GM10847 (cell line): ENCODE data around the gene PKIB.

Experiments used
- POLR2A ChIP-seq: IDR thresholded peaks from 2 replicates; pipeline ENCODE4 v1.6.1; 2011; ENCODE audit not compliant: insufficient read length; ENCODE audit errors: extremely low read depth

PKIB gene

DNA sequence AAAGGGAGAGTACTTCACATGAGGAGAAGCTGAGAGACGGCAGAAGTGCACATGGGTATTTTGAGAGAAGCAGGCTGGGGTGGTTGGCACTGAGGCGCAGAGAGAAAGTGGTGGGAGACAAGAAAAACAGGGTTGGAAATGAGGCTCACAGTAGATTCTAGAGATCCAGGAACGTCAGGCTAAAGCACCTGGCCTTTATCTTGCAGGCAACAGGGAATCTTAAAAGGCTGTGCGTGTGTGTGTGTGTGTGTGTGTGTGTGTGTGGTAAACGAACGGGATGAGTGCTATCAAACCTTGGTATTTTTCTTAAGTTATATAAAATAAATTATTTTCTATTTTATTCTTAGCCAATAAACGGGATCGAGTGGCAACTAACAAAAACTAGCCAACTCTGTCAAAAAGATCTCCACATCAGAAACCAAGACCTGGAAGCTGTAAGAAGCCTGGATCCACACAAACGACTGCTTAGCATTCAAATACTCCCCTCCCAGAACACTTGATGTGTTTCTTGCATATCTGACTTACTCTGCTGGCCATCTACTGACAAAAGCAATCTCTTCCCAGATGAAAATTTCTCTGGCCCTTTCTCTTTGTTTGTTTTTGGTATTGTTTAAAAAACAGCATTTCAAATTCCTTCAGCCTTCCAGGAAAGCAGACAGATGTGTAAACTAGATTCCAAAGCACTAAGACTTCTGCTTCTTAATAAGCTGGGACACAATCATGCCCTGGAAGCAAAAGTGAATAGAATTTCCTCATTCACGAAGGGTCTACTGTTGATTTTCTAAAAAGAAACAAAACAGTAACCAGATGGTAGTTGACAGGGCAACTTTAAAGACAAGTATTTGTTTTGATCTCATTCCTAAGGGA is 124.6 kb downstream of the PKIB start:
- TF ChIP-seq POLR2A = no peak

DNA sequence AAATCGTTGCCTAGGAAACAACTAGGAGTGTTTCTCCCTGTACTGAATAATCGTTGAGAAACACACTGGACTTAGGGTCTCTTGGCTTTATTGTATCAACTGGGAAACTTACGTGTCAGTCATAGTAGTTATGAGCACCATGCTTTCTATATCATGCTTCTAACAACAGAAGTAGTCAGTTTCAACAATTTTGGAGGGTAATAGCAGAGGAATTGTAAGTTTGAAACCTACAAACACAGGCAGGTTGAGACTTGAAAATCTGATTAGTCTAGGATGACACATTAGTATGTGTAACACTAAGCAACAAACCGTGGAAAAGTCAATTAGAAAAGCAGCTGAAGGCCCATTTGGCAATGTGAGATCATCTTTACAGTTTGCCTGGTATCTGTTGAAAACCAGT is 125.4 kb downstream of the PKIB start:
- TF ChIP-seq POLR2A = no peak

DNA sequence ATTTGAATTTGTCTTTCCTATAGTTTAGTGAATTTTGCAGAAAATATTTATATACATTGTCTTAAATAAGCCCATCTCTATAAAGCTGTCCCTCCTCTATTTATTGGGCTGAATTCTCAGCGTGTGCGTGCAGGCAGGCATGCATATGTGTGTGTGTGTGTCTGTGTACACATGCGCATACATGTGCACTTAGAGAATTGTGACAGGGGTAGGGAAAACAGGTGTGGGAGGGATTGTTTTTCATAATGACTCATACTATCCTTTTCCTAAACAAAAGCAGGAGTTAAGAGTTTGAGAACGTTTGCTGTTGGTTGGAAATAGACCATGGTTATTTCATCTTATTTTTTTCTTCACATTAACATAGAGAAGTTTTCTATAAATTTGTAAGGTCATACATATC is 126.0 kb downstream of the PKIB start:
- no peak for TF ChIP-seq POLR2A

DNA sequence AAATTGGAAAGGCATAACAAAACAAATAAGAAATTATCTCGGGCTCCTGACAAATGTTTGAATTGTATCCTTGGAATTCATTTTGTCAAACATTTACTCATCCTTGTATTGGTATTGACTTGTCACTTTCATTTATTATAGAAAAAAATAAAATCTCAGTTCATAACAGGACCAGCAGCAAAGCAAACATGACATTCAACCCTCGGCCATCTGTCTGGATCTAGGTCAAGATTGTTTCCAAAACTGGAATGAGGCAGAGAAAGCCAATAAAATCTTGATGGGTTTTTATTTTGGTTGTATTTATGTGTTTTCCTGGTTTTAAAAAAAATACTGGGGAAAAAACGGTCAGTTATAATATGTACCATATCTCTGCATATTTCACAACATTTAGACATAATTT is 126.4 kb downstream of the PKIB start:
- TF ChIP-seq POLR2A = no peak

DNA sequence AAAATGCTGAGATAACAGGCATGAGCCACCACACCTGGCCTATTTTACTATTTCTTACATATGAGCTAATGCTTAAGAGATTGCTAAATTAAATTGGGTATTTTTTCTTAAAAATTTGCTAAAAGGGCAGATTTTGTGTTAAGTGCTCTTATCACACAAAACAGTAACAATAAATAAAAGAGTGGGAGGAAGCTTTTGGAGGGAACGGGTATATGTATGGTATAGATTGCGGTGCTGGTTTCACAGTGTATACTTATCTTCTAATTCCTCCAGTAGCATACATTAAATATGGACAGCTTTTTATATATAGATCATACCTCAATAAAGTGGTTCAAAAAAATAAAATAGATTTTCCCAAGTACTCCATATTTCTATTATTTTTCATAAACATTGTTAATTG is 129.9 kb downstream of the PKIB start:
- TF ChIP-seq POLR2A = no peak

DNA sequence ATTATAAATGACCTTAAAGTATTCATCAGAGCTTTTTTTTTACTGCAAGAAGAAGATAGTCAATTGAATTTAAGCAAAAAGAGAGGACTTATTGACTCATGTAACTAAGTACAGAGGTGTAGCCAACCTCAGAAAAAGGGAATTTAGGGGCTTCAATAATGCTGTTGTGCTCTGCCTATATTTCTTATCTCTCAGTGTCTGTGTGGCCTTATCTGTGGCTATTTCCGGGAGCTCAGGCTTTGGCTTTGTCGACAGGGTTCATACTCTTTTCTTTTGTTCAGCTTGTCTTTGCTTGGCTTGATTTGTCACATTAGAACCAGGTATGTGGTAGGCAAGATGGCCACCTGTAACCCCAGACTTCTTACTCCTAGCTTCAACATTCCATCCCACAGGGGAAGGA is 130.7 kb downstream of the PKIB start:
- TF ChIP-seq POLR2A = no peak

DNA sequence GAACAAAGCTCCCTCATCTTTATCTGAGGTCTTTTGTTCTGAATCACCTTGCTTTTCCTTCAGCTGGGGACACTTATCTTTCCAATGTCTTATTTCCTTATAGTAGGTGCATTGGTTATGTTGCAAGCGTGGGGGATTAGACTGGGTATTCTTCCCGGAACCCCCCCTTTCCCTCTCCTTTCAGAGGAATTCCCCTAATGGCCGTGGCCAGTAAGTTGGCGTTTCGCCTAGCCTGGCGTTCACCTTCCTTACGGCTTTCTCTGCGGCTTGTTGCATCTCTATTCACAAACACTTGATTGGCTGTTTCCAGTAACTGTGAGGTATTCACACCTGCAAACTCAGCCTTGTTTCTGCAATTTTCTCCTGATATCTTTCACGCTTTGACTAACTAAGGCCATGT is 136.5 kb downstream of the PKIB start:
- TF ChIP-seq POLR2A = no peak

DNA sequence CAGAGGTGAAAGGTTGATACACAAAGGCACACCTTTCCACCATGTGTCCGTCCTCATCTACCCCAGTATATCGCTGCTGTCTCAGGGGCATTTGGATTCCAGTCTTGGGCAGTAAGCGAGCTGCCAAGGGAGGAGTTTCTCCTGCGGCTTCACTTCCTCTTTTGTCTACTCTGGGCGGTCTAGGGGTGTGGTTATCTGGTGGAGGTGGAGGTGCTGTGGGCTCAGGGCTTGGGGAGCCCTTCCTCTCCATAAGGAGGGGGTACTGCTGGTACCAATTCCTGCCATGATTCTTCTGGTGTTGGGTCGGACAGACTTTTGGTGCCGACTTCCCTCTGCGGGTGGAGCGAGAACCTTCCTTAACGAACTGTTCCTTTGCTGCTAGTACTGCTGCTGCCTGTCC is 137.4 kb downstream of the PKIB start:
- TF ChIP-seq POLR2A = no peak

DNA sequence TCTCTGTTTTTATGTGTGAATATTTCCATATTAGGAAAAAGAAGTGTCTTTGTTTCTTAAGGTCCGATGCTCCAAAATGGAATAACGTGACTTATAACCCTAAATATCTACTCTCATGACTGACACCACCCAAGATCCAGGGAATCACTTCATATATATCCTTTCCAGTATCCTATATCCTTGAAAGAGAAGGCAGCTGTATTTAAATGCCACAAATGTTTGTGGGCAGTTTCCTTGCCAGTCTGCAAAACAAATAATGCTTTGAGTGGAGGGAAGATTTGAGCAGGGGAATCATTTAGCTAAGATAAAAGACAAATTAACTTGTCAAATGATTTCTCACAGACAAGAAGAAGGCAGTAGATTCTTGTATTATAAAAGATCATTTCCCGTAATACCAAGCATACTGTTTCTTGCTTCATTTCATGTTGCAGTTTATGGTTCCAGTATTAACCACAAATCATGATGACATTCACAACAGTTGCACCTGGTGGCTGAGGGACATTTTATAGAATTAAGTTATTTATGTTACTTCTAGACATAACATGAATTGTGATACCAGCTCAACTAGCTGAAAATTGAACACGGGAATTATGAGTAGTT is 139.3 kb downstream of the PKIB start:
- TF ChIP-seq POLR2A = no peak

DNA sequence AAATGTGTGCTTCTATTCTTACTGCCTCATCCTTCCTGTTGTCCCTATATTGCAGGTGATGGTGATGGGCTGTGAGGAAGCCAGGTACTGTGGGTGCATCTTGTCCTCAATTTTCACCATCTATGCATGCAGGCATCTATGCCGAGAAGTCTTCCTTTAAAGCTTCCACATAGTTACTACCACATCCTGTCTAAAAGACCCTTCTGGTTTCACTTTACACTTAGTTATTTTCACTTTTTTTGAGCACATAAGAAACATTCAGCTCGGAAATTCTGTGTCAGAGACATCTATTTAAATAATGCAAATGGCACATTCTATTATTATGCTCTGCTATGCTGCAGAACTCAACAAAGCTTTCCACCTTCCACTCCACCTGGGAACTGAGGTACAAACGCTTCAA is 141.1 kb downstream of the PKIB start:
- TF ChIP-seq POLR2A = no peak

DNA sequence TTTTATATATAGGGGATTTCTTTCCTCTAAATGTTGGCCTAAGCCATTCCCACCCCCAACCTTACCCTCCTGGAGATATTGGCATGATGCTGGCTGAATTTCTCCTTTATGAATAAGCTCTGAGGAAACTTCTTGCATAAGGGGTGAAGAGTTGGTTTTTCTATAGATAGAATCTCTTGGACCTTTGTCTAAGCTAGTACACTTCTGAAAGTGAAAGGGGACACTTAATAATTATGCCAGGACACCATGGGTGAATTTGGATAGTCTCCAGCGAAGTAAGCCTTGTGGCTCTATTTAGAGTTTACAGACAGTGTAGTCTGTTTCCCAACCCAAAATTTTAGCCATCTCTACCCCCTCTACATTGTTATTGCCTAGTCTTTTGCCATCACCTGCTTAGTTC is 142.3 kb downstream of the PKIB start:
- TF ChIP-seq POLR2A = no peak

DNA sequence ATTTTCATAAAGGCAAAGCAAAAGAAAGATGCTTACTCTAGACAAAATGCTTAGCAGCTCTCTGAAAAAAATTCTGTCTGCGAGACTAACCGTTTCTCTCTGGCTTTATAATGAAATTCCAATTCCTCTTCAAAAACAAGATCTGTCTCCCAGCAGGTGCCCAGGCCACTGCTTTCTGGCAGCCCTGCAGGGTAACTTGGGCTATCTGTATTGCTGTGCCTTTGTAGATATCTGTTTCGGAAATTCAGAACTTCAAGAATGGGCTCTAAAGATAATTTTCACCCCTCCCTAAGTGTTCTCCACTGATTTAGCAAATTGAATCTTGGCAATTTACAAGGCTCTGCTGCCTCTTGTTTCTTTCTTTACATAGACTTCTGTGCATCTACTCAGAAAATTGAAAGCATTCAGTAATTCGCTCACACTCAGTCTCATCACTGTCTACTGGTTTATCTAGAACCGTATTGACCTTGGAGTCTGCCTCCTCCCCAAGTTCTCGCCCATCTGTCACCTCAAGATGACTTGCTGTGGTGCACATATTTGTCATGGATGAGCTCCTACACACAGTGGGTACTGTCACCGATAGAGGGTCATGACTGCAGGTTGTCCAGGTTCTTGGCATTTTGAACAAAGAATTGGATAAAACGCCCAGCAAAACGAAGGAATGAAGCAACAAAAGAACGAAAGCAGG is 142.9 kb downstream of the PKIB start:
- no peak for TF ChIP-seq POLR2A

DNA sequence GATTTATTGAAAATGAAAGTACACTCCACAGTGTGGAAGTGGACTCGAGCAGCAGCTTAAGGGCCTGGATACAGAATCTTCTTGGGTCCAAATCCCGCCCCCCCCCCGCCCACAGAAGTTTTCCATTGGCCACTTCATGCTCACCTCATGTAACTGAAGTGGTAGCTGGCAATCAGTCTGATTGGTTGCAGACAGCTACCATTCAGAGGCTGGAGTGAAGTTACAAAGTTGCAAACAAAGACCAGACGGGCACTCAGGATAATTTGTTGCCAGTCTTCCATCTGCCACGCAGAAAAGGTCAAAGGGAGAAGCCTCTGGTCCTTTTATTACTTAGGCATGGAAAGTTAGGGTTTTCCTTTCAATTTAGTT is 143.5 kb downstream of the PKIB start:
- no peak for TF ChIP-seq POLR2A

DNA sequence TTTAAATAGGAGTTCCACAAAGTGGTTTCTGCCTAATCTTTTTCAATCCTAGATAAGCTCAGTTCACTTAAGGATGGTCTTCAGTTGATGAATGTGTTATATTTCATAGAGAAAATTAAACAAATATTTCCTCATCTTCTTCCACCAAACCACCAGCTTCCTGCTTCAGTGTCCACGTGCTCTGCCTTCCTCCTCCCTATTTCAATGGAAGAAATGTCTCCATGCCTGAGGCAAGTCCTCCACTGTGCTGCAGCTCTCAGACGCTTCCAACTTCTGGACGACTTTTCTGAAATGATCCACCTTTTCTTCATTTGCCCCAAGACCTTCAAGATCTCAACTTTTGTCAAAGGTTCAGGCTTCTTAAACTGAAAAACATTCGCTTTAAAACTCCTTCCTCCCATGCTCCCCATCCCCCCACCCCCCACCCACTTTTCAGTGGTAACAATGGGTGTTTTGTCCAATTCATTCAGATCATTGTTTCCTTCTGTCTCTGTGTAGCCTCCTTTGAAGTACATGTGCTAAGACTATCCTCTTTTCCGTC is 144.1 kb downstream of the PKIB start:
- TF ChIP-seq POLR2A = no peak

DNA sequence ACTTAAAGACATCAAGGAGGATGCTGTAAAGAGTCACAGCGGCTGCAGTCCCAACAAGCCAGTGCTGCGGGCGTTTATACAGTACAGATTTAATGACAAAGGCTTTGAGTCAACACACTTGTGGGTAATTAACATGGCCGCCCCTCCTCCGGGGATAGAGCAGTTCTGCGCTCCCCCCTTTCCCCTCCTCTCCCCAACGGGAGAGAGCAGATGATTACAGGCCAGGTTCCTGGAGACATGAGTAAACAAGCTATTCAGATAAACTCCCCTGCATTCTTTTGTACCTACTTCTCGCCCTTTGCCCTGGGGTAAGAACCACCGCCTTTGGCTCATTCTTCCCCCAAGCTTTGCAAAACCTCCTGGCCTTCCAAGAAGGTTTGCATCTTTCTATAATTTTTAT is 145.7 kb downstream of the PKIB start:
- TF ChIP-seq POLR2A = no peak

DNA sequence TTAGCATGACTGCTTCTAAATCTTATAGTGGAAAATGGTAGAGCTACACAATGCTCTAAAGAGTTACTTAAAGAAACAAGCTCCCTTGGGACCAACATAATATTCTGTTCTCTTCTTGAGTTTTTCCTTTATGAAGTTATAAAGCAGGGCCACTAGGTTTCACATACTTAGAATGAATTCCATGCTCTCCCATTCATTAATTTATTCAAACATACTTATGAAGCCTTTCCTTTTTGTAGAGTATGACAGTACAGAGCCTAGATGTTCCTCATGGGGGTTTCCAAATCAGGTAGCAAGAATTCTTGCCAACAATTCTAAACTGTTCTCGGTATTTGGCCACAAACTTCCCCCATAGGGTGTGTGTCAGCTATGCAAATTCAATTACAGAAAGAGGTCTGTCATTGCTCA is 148.7 kb downstream of the PKIB start:
- no peak for TF ChIP-seq POLR2A

DNA sequence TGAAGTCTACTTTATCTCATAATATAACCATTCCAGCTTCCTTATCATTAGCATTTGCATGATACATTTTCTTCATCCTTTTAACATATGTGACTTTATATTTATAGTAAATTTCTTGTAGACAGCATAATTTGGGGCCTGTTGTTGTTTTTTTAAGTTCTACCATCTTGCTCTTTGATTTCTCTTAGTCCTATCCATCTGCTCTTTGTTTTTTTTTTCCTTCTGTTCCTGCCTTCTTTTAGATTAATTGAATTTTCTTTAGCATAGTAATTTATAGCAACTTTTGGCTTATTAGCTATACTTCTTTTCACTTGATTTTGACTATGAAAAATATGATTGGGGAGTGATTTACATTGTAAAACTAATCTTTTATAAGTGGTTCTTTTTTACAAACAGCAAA is 150.1 kb downstream of the PKIB start:
- no peak for TF ChIP-seq POLR2A

DNA sequence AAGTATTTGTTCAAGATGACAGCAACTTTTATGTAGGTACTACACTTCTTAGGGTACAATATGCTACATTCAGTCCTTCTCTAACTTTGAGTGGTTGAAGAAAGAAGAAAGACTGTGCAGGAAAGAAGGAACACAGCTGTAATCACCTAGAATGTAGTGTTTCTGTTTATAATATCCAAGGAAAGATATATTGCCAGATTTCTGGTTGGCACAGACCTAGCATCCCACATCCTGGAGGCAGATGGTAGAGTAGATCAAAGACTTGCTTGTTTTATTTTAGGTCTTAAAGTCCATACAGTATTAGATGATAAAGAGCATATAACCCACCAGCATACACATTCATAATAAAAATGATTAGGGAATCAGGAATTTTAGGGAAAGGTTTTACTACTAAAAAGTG is 156.1 kb downstream of the PKIB start:
- TF ChIP-seq POLR2A = no peak
